RPMI7951 (cell line): ENCODE measurements around the gene RNASEH2A. TPM values are rescaled to one million over a fixed set of nuclear protein-coding genes. Genes with fewer than 3 reads are reported as not detected.
A peak's percentile ranks its signal among the peaks of the same experiment; 100 is the strongest.
"Not testable (repeated sequence)": the region's sequence is repeated elsewhere in the genome, so short reads cannot be mapped to it uniquely, and the experiment has no call there.

ENCODE experiments used
- DNase-seq: peaks from one replicate; pipeline ENCODE4 v3.0.0-alpha.2; 2012; ENCODE audit warnings: low read depth
- total RNA-seq: library from RNA; depleted of rRNA; stranded (reverse); fragments of >200 nt; shearing (Covaris generic); gene quantifications from 2 replicates; pipeline ENCODE4 v1.2.3, GENCODE V29; 2014

RNASEH2A gene
- total RNA-seq, 1 experiment from 2014 or later: 99.1 TPM

GRCh38 chr19:12793290-12794195 is 12.8 kb upstream of the RNASEH2A start:
- peak; percentile 92 for DNase-seq

- no peak for DNase-seq
Measured at GRCh38 chr19:12794196-12794941, 12.0 kb upstream of the RNASEH2A start.

GRCh38 chr19:12794971-12795381 is 11.4 kb upstream of the RNASEH2A start:
- DNase-seq: no peak

GRCh38 chr19:12796146-12797071 is 10.0 kb upstream of the RNASEH2A start:
- peak; percentile 77 for DNase-seq

GRCh38 chr19:12797141-12797587 is 9.2 kb upstream of the RNASEH2A start:
- DNase-seq: no peak

- not testable (repeated sequence) for DNase-seq
Measured at GRCh38 chr19:12797607-12798006, 8.8 kb upstream of the RNASEH2A start.

- DNase-seq: no peak
Measured at GRCh38 chr19:12799742-12800465, 6.5 kb upstream of the RNASEH2A start.

- DNase-seq: no peak
Measured at GRCh38 chr19:12800466-12800770, 6.0 kb upstream of the RNASEH2A start.

GRCh38 chr19:12800923-12801465 is 5.4 kb upstream of the RNASEH2A start:
- no peak for DNase-seq

GRCh38 chr19:12801466-12802266 is 4.7 kb upstream of the RNASEH2A start, which contains the start of the genes PRDX2 and THSD8:
TSS of gene PRDX2 (minus strand) at chr19:12801800. CDS start at chr19:12801261, 539 bp downstream.
TSS of gene THSD8 (plus strand) at chr19:12802069. CDS start at chr19:12802072, 3 bp downstream.
- DNase-seq: peak; percentile 77

GRCh38 chr19:12802267-12803106 is 3.9 kb upstream of the RNASEH2A start:
- peak; percentile 28 for DNase-seq

- no peak for DNase-seq
Measured at GRCh38 chr19:12804051-12804450, 2.3 kb upstream of the RNASEH2A start.

GRCh38 chr19:12815088-12815487 is 8.7 kb downstream of the RNASEH2A start:
- no peak for DNase-seq

- DNase-seq: not testable (repeated sequence)
Measured at GRCh38 chr19:12817188-12817587, 10.8 kb downstream of the RNASEH2A start.

- not testable (repeated sequence) for DNase-seq
Measured at GRCh38 chr19:12817810-12818209, 11.4 kb downstream of the RNASEH2A start.

- peak; percentile 19 for DNase-seq
Measured at GRCh38 chr19:12821761-12822160, 15.4 kb downstream of the RNASEH2A start.

GRCh38 chr19:12825254-12826131 is 19.1 kb downstream of the RNASEH2A start:
- DNase-seq: peak; percentile 33

- DNase-seq: peak; percentile 70
Measured at GRCh38 chr19:12828494-12828893, 22.1 kb downstream of the RNASEH2A start.
